Sigmoid colon (tissue), 4 donors: Measurements from ENCODE around the gene PRAME.
"Not testable (repeated sequence)": the region's sequence is repeated elsewhere in the genome, so short reads cannot be mapped to it uniquely, and the experiment has no call there.

ENCODE experiments used
- CTCF ChIP-seq, 4 experiments: fragments of 450-650 bp in 3 of 4; fragments of 200-600 bp in 1 of 4; IDR thresholded peaks; one replicate each; pipeline ENCODE4 v1.5.1; 2016 to 2019; ENCODE audit warnings: antibody characterized with exemption in 4 of 4, mild to moderate bottlenecking in 3 of 4, moderate library complexity in 2 of 4
- POLR2A ChIP-seq, 2 donors: fragments of 450-650 bp; IDR thresholded peaks; one replicate each; pipeline ENCODE4 v1.6.1; 2016; ENCODE audit warnings: antibody characterized with exemption in 2 of 2, mild to moderate bottlenecking in 2 of 2, moderate library complexity in 2 of 2
- POLR2AphosphoS5 ChIP-seq, 4 donors: sonication (generic); formaldehyde crosslinking; IDR thresholded peaks; one replicate each; pipeline ENCODE4 v1.6.1; 2017; ENCODE audit warnings: antibody characterized with exemption in 4 of 4

DNA sequence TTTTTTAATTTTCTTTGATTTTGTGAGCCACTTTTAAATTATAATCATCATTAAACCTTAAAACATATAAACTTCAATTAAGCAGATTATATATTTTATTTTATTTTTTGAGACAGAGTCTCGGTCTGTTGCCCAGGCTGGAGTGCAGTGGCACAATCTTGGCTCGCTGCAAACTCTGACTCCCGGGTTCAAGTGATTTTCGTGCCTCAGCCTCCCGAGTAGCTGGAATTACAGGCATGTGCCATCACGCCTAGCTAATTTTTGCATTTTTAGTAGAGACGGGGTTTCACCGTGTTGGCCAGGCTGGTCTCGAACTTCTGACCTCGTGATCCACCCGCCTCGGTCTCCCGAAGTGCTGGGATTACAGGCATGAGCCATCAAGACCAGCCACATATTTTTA is 22.5 kb upstream of the PRAME start:
- not testable (repeated sequence) for TF ChIP-seq POLR2A, CTCF, POLR2AphosphoS5 (IDR thresholded peaks at IDR 0.05)
